Sigmoid colon (tissue), 4 donors: Measurements from ENCODE around the gene CAGE1.

ENCODE experiments used
- EP300 ChIP-seq, 4 donors: sonication (generic); formaldehyde crosslinking; IDR thresholded peaks; one replicate each; pipeline ENCODE4 v1.6.1; 2017; ENCODE audit warnings: antibody characterized with exemption in 4 of 4
- POLR2A ChIP-seq, 2 donors: fragments of 450-650 bp; IDR thresholded peaks; one replicate each; pipeline ENCODE4 v1.6.1; 2016; ENCODE audit warnings: antibody characterized with exemption in 2 of 2, mild to moderate bottlenecking in 2 of 2, moderate library complexity in 2 of 2

DNA sequence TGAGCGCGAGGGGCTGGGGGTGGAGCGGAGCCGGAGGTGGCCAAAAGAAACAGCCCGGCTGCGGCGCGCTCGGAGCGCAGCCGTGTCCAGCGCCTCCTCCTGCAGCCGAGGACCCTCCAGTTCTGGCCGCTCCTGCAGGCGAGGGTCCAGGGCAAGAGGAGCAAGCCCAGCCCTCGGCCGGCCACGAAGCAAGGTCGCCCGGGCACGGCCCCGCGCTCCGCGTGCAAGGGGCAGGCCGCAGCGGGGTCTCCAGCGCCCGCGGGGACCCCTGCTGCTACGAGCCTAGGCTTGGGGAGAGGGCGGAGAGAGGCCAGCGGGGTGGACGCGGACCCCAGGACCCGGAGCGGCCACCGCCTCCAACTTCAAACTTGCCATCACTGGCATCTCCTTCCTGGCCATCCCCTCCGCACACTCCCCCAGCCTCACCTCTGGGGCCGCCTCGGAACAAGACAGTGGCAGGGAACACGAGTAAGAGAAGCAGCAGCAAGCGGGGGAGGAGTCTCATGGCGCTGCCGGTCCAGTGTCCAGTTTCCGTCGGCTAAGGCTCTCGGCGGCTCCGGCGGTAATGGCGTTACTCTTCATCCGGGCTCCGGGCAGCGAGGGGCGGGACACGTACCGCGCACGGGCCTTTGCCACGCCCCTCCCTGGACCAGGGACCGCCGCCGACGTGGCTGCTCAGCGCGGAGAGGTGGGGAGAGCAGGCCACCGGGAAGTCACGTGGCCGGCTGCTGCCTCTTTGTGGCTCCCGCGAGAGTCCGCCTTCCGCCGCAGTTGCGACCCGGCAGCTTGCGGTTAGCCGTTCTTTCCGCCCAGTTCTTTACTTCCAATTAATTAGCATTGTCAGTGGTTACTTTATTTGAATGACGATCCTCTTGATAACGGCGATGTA, 76.7 kb downstream of the CAGE1 start, which contains the start of gene SSR1:
- peak; percentile 20 to 77 for TF ChIP-seq POLR2A (IDR thresholded peaks at IDR 0.05)
- TF ChIP-seq EP300 (IDR thresholded peaks at IDR 0.05): peak in 1 of 4 donors; percentile 83
